Measurements from ENCODE around the gene PIEZO2.
"Not testable (repeated sequence)": the region's sequence is repeated elsewhere in the genome, so short reads cannot be mapped to it uniquely, and the experiment has no call there.

PIEZO2 gene

DNA sequence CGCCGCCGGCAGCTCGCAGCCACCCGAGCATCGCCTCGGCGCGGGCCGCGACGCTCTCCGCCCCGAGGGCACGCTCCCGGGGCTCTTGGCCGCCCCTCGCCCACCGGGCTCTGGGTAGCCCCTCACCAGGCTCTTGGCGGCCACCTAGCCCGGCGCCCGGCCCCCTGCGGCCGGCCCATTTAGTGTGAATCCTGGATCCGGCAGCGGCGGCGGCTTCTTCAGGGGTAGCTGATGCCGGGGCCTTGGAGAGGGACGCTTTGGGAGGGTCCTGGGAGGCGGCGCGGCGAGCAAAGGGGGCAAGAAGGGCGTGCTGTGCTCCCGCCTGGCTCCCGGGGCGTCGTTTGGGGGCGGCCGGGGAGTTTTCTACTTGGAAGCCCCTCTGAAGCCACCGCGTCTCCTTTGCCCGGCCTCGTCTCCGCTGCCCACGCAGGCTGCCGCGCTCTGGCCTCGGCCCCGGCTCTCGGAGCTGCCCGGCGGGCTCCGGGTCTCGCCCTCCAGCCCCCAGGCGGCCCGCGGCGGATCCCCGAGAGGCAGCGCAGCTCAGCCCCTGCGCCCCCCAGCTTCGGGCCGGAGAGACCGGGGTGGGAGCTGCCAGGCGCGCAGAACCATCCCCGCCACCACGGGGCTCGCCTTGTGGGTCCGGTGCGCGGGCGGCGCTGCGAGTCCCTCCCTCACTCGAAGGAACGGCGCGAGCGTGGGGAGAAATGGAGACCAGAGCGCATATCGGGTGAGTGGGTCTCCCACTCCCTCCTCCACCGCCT is 509 bp downstream of the PIEZO2 start:
- no peak for DNase-seq (ENCODE audit: low spot score)

DNA sequence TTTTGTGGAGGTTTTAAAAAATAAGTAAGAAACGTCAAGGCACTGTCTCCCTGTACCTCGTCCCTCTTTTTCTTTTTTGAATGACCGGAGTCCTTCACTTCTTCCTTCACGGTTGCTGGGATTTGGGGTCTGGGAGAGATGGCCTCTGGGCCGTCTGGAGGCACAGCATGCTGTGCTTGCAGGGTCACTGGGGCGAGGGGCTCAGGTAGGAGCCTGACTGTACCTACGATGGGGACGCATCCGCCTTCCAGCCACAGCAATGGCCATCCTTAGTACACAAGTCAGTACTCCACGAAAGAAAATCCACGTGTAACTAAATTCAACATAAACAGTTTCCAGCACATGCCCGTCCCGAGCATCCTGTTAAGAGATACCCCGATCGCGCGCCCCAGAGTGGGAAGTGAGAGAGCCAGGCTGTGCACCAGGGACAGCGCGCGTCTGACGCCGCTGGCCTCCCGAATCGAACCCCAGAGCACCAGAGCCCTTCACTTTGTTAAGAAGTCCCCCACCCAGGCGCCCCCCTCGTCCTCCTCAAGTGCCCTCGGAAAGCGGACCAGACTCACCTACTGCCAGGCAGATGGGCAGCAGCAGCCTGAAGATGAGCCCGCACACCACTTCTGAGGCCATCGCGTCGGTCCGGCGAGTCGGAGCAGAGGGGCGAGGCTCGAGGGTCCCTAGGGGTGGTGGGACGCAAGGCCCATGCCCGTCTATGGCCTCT is 1.2 kb downstream of the PIEZO2 start:
- DNase-seq (ENCODE audit: low spot score): no peak

DNA sequence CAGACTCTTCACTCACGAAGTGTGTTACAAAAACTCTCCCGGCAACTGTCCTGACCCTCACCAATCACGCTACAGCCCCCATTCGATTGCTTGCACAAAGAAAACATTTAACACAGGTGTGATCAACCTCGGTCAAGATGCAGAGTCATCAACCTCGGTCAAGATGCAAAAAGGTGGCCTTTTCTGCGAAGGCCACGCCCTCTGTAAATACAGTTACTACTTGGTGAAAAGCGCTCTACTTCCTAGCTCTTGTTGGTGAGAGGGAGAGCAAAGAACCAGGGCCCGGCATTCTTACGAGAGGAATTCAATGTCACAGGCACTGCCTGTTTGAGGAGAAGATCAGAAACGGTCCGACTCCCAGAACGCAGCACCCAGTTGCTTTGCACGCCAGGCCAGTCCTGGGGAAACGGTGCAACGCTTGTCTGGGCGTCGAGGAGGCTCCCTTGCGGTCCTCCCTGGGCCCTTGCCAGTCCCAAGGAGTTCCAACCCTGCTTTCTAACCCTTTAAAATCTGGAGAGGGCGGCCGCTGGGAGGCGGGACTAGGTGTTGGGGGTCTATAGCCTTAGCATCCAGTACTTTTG is 1.9 kb downstream of the PIEZO2 start:
- no peak for DNase-seq (ENCODE audit: low spot score)

GRCh38 chr18:11146947-11147345 is 2.4 kb downstream of the PIEZO2 start:
- DNase-seq (ENCODE audit: low spot score): no peak

- DNase-seq (ENCODE audit: low spot score): no peak
Measured at GRCh38 chr18:11146238-11146946, 3.0 kb downstream of the PIEZO2 start.

GRCh38 chr18:11145413-11146191 is 3.8 kb downstream of the PIEZO2 start:
- no peak for DNase-seq (ENCODE audit: low spot score)

DNA sequence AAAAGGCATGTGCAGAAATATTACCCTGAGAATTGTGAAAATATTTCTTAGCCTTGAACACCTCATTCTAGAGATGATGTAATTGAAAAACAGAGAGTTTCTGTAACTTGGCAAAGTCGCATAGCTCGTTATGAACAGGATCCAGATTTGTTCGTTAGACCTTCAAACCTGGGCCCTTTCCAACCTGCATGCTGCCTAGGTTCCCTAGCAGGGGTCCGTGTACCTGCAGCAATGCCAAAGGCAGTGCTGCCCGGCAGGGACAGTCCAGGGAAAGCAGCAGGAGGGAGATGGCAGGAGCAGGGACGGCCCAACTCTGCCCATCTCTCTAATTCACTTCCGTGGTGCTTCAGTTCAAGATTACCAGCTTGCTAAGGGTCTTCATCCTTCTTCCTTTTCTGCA is 12.0 kb downstream of the PIEZO2 start:
- DNase-seq (ENCODE audit: low spot score): no peak

DNA sequence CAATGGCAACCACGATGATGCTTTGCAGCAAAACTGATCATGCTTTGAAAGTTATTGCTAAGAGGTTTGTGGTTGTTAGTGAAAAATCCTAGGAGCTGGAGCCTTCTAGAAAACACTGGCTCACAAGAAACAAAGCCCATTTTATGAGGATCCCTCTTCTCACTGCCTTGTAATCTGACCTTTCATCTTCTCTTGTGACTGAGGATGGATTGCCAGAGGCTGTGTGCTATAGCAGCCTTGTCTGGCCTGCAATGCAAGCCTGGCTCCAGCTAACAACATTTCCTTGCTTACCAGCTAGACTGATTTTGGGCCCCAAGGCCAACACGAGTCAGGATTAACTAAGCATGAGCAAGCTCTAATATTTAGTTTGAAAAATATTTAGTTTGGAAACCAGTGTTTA is 13.1 kb downstream of the PIEZO2 start:
- DNase-seq (ENCODE audit: low spot score): no peak

- DNase-seq (ENCODE audit: low spot score): no peak
Measured at GRCh38 chr18:11134940-11135339, 14.4 kb downstream of the PIEZO2 start.

DNA sequence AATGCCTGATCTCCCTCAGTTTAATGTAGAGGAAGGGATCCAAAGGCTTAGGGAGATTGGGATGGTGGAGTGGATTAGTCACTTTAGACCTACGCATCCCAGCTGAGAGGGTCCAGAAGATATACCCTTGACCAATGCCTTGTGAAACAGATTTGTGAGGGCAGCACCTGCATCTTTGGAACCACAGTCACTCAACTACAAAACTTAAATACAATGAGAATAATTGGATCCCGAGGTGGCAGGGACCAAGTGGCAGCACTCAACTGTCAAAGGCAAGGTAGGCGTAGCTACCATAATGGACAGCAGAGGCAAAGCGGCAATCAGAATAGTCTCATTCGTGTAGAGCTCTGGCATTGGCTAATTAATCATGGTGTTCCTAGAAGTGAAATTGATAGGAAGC is 20.3 kb downstream of the PIEZO2 start:
- DNase-seq (ENCODE audit: low spot score): not testable (repeated sequence)

DNA sequence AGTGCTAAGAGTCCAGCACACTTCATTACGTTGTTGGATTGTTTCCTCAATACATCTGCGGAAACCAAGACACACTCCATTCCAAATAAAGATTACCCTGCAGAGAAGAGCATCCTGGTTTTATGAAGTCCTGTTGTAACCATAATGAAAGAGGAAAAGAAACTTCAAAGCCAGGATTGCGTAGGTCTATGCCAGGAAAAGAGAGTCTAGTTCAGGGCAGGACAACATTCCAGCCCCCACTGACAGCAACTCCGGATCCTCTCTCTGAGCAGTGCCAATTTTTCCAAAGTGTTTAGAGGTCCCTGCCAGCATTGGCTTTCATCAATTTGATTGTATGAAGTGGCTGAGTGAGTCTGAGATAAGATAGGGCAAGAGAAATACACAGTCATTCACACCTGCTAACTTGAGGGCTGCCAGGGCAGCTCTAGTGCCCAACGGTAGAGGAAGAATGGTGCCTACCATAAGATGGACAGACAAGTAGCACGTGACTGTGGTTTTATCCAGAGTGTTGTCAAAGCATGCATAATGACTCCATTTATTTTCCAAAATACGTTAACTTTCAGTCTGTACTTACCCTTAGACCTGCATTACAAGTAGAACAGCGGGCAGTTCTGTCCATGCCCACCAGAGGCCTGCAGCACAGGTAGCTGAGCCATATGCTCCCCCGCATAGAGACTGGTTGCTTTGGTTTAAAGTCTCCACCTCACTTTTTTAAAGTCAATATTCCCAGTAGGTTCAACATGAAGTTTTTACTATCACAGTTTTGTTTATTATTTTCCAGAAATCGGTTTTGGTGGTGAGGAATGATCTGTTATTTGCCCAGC is 23.7 kb downstream of the PIEZO2 start:
- DNase-seq (ENCODE audit: low spot score): no peak

GRCh38 chr18:11124054-11124453 is 25.3 kb downstream of the PIEZO2 start:
- no peak for DNase-seq (ENCODE audit: low spot score)

- no peak for DNase-seq (ENCODE audit: low spot score)
Measured at GRCh38 chr18:11121443-11121849, 27.9 kb downstream of the PIEZO2 start.

GRCh38 chr18:11119959-11120587 is 29.3 kb downstream of the PIEZO2 start:
- DNase-seq (ENCODE audit: low spot score): no peak

- DNase-seq (ENCODE audit: low spot score): no peak
Measured at GRCh38 chr18:11119550-11119949, 29.8 kb downstream of the PIEZO2 start.

GRCh38 chr18:11118051-11118766 is 31.2 kb downstream of the PIEZO2 start:
- DNase-seq (ENCODE audit: low spot score): no peak

DNA sequence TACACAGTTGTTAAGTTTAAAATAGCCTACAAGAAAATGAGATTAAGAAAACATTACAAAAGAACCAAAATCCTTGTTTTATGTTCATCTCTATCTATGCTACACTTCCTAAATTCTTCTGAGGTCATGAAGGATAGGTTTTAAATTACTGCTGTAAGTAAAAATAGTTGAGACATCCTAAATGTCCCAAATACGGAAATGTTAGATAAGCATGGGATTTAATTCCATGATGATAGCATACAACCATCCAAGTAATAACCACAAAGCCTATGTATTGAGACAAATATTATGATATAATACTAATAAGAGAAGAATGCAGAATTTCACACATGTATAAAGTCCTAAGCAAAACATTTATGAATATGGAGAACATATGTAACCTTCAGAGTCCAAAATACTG is 34.1 kb downstream of the PIEZO2 start:
- DNase-seq (ENCODE audit: low spot score): no peak

DNA sequence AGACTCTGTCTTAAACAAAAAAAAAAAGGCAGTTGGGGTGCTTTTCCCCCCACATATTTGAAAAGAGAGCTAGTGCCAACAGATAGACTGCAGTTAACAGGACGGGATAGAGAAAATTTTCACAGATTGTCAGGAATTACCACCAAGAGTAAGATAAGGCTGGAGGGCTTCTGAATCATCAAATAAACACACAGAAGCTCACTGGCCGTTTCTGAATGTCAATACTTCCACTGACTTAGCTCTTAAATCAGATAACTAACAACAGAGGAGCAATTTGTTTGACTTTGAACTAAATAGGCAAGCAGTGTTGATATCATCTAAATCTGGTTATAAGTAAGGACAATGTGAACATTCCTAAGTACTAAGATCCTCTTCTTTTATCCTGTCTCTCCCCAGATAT is 34.7 kb downstream of the PIEZO2 start:
- no peak for DNase-seq (ENCODE audit: low spot score)

DNA sequence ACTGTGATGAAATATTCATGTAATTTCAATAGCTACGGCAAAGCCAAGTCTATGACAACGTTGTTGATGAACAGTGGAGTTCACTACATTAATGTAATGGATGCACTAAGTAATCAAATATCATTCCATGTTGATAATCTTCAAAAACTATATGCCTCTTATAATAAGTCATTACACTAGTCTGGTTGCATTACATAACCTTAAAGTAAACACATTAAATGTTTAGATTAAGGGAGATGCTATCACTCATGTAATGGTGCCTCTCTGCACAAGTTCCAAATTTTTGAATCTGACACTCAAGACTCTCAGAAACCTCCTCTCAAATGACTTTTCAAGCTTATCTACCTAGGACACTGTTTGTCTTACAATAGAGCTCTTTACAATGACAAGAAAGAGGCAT is 35.4 kb downstream of the PIEZO2 start:
- no peak for DNase-seq (ENCODE audit: low spot score)

DNA sequence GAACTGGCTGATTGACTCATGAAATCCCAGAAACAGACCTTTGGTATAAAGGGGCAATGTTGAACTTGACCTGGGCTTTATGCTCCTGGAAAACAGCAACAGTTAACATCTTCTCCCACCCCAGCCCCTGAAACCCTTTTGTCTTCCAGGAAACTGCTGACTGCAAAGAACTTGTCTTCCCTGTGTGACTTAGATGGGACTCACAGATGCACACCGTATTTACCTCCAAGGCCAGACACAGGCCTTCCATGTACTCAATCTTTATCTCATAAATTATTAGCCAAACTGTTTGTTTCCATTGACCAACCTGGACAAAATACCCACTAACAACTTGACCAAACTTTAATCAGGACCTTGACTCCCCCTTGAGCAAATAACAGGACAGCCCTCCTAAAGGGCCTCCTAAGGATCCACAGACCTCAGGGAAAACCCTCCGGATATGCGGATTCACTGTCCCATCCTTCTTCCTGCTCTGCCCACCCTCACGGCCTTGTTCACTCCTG is 36.3 kb downstream of the PIEZO2 start:
- DNase-seq (ENCODE audit: low spot score): no peak
